ENCODE measurements around the gene TMEM204. TPM values are rescaled to one million over a fixed set of nuclear protein-coding genes. Genes with fewer than 3 reads are reported as not detected.

Gene TMEM204
- polyA plus RNA-seq, 1 of the 3 experiments (the other 2 are of a cell fraction): 2.3 TPM

DNA sequence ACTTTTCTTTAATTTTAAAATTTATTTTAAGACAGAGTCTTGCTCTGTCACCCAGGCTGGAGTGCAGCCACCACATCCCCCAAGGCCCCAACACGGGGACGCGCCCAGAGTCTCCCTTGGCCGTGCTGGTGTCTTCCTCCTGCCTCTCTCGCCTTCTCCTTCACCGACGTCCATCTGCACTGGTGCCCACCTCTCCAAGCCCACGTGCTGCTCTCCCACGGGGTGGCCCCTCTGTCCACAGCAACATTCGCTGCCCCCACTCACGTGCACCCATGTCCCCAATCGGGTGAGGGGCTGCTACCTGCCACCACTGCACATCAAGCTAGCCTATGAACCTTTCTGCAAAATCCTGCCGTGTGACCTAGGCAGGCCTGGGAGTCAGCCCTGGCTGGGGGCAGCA, 3.1 kb downstream of the TMEM204 start:
- H3K9me2 ChIP-seq: no peaks in the 10 kb centered on the region
- no peak overlapping the region for H3K9ac ChIP-seq
- no peaks in the 10 kb centered on the region for H3K27me3 ChIP-seq (ENCODE audit: insufficient read depth)
- no peaks in the 10 kb centered on the region for H3F3A ChIP-seq (replicated peaks; ENCODE audit: insufficient read depth)
- DNase-seq: no peak
- H2AFZ ChIP-seq (ENCODE audit: low read depth): no peak overlapping the region
- CTCF ChIA-PET: no interaction called here
- WGBS (ENCODE audit: low lambda C conversion rate): 95% methylated on average over 12 of the region's 13 CpGs
- H3K79me2 ChIP-seq (ENCODE audit: insufficient read depth): no peaks in the 10 kb centered on the region
- H3K4me2 ChIP-seq: no peak overlapping the region
- peaks cover under 1 to 39% of the 10 kb centered on the region in 2 experiments; a peak in 2 of 4 replicates for H3K4me1 ChIP-seq (ENCODE audit: control insufficient read depth in 1 of 2, insufficient read depth in 2 of 2, low read depth in 1 of 2, low read length in 1 of 2)
- H3K9me3 ChIP-seq: no peaks in the 10 kb centered on the region
- H3K36me3 ChIP-seq (replicated peaks in 1 of 2; ENCODE audit: control insufficient read depth in 1 of 2, insufficient read depth in 2 of 2, low read length in 1 of 2): peaks cover 0 to 21% of the 10 kb centered on the region in 2 experiments
- no peaks in the 10 kb centered on the region for H4K20me1 ChIP-seq (ENCODE audit: insufficient read depth)
- no peak overlapping the region for H3K4me3 ChIP-seq (ENCODE audit: low read depth in 2 of 2, low read length in 1 of 2)
- TF ChIP-seq EP300 (IDR thresholded peaks at IDR 0.05; ENCODE audit: borderline replicate concordance in 1 of 2, low read depth in 1 of 2, low read length in 1 of 2) (no peak), YY1 (IDR thresholded peaks at IDR 0.05; ENCODE audit: low read depth) (no peak)
- H3K27ac ChIP-seq (ENCODE audit: low read depth in 2 of 2, low read length in 1 of 2): no peak overlapping the region
- POLR2A ChIA-PET: no interaction called here

DNA sequence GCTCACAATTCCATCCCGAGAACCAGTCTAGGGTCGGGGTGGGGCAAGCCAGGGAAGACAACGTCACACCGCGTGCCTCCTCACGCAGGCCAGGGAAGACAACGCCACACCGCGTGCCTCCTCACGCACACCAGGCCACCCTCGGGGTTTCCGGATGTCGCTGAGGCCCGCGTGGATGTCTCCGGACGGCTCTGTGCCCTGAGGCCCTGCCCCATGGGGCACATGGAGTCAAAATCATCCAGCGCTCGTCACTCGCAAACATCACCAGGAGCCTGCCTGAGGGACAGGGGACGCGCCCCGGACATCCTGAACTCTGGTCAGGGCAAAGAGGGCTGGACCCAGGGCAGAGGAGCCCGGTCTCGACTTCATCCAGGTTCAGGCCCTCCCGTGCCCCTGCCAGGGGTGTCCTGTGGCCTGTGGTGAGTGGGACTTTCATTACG, 3.7 kb downstream of the TMEM204 start:
- H3K9ac ChIP-seq: no peak overlapping the region
- no peak overlapping the region for H3K4me2 ChIP-seq
- H2AFZ ChIP-seq (ENCODE audit: low read depth): no peak overlapping the region
- H3K4me1 ChIP-seq (ENCODE audit: control insufficient read depth in 1 of 2, insufficient read depth in 2 of 2, low read depth in 1 of 2, low read length in 1 of 2): peaks cover 0 to 33% of the 10 kb centered on the region in 2 experiments; a peak in 2 of 4 replicates
- H3K36me3 ChIP-seq (replicated peaks in 1 of 2; ENCODE audit: control insufficient read depth in 1 of 2, insufficient read depth in 2 of 2, low read length in 1 of 2): peaks cover 0 to 21% of the 10 kb centered on the region in 2 experiments
- ChIA-PET CTCF (interaction anchor here (1.3 kb wide), 1 partner anchor 199 kb away, joined by 3 read pairs; no protein-coding TSS in a partner anchor), POLR2A (no interaction called here)
- H3F3A ChIP-seq (replicated peaks; ENCODE audit: insufficient read depth): no peaks in the 10 kb centered on the region
- TF ChIP-seq TCF12 (IDR thresholded peaks at IDR 0.05): no peak
- no peak for TF ChIP-seq FOXM1 (IDR thresholded peaks at IDR 0.05; ENCODE audit: low read depth)
- TF ChIP-seq GABPA (IDR thresholded peaks at IDR 0.05; ENCODE audit: low read depth): no peak
- no peak for TF ChIP-seq USF2 (IDR thresholded peaks at IDR 0.05; ENCODE audit: borderline replicate concordance, low read depth, low read length)
- no peak for TF ChIP-seq NFIC (IDR thresholded peaks at IDR 0.05; ENCODE audit: borderline replicate concordance)
- TF ChIP-seq ZBTB33 (IDR thresholded peaks at IDR 0.05; ENCODE audit: borderline replicate concordance, low read depth): no peak
- DNase-seq: no peak
- H4K20me1 ChIP-seq (ENCODE audit: insufficient read depth): no peaks in the 10 kb centered on the region
- H3K9me3 ChIP-seq: no peaks in the 10 kb centered on the region
- no peak overlapping the region for H3K4me3 ChIP-seq (ENCODE audit: low read depth in 2 of 2, low read length in 1 of 2)
- no peaks in the 10 kb centered on the region for H3K27me3 ChIP-seq (ENCODE audit: insufficient read depth)
- 91% methylated on average over 10 of the region's 27 CpGs for WGBS (ENCODE audit: low lambda C conversion rate)
- H3K79me2 ChIP-seq (ENCODE audit: insufficient read depth): no peaks in the 10 kb centered on the region
- no peaks in the 10 kb centered on the region for H3K9me2 ChIP-seq
- no peak overlapping the region; a peak in 1 of 4 replicates for H3K27ac ChIP-seq (ENCODE audit: low read depth in 2 of 2, low read length in 1 of 2)

- H3K9ac ChIP-seq: no peak overlapping the region
- no peaks in the 10 kb centered on the region for H4K20me1 ChIP-seq (ENCODE audit: insufficient read depth)
- H3K4me3 ChIP-seq (ENCODE audit: low read depth in 2 of 2, low read length in 1 of 2): no peak overlapping the region
- H3K4me1 ChIP-seq (ENCODE audit: control insufficient read depth in 1 of 2, insufficient read depth in 2 of 2, low read depth in 1 of 2, low read length in 1 of 2): peaks cover 0 to 26% of the 10 kb centered on the region in 2 experiments; a peak in 2 of 4 replicates
- no peak overlapping the region for H3K27ac ChIP-seq (ENCODE audit: low read depth in 2 of 2, low read length in 1 of 2)
- ChIA-PET POLR2A (no interaction called here), CTCF (interaction anchor here (0.6 to 1.6 kb wide), 4 partner anchors 14 to 200 kb away, joined by 3 to 5 read pairs (median 3); no protein-coding TSS in a partner anchor)
- no peaks in the 10 kb centered on the region for H3K9me2 ChIP-seq
- no peak for DNase-seq
- H3K4me2 ChIP-seq: no peak overlapping the region
- no peak overlapping the region for H2AFZ ChIP-seq (ENCODE audit: low read depth)
- WGBS (ENCODE audit: low lambda C conversion rate): 99% methylated on average over 19 of the region's 26 CpGs
- H3K36me3 ChIP-seq (replicated peaks in 1 of 2; ENCODE audit: control insufficient read depth in 1 of 2, insufficient read depth in 2 of 2, low read length in 1 of 2): peaks cover 0 to 21% of the 10 kb centered on the region in 2 experiments
- H3F3A ChIP-seq (replicated peaks; ENCODE audit: insufficient read depth): no peaks in the 10 kb centered on the region
- H3K9me3 ChIP-seq: no peaks in the 10 kb centered on the region
- no peaks in the 10 kb centered on the region for H3K27me3 ChIP-seq (ENCODE audit: insufficient read depth)
- H3K79me2 ChIP-seq (ENCODE audit: insufficient read depth): no peaks in the 10 kb centered on the region
- no peak for TF ChIP-seq MEF2A (IDR thresholded peaks at IDR 0.05; ENCODE audit: borderline replicate concordance, low read depth)
- TF ChIP-seq NFIC (IDR thresholded peaks at IDR 0.05; ENCODE audit: borderline replicate concordance): no peak
- no peak for TF ChIP-seq CHD2 (IDR thresholded peaks at IDR 0.05; ENCODE audit: low read length, partially characterized antibody)
- TF ChIP-seq, protein P1, sequence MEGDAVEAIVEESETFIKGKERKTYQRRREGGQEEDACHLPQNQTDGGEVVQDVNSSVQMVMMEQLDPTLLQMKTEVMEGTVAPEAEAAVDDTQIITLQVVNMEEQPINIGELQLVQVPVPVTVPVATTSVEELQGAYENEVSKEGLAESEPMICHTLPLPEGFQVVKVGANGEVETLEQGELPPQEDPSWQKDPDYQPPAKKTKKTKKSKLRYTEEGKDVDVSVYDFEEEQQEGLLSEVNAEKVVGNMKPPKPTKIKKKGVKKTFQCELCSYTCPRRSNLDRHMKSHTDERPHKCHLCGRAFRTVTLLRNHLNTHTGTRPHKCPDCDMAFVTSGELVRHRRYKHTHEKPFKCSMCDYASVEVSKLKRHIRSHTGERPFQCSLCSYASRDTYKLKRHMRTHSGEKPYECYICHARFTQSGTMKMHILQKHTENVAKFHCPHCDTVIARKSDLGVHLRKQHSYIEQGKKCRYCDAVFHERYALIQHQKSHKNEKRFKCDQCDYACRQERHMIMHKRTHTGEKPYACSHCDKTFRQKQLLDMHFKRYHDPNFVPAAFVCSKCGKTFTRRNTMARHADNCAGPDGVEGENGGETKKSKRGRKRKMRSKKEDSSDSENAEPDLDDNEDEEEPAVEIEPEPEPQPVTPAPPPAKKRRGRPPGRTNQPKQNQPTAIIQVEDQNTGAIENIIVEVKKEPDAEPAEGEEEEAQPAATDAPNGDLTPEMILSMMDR (IDR thresholded peaks at IDR 0.05): no peak
- TF ChIP-seq TEAD4 (IDR thresholded peaks at IDR 0.05; ENCODE audit: borderline replicate concordance, insufficient read depth): no peak
- no peak for TF ChIP-seq ELF1 (IDR thresholded peaks at IDR 0.05)
- TF ChIP-seq FOXM1 (IDR thresholded peaks at IDR 0.05; ENCODE audit: low read depth): no peak
- no peak for TF ChIP-seq FOSL2 (IDR thresholded peaks at IDR 0.05; ENCODE audit: borderline replicate concordance, low read depth)
- no peak for TF ChIP-seq SIN3A (IDR thresholded peaks at IDR 0.05; ENCODE audit: borderline replicate concordance, low read depth, low read length)
- TF ChIP-seq POLR2AphosphoS5 (IDR thresholded peaks at IDR 0.05; ENCODE audit: low read depth, low read length): no peak
- TF ChIP-seq, protein P2, sequence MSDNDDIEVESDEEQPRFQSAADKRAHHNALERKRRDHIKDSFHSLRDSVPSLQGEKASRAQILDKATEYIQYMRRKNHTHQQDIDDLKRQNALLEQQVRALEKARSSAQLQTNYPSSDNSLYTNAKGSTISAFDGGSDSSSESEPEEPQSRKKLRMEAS (IDR thresholded peaks at IDR 0.05; ENCODE audit: low read depth): no peak
- TF ChIP-seq EP300 (IDR thresholded peaks at IDR 0.05; ENCODE audit: borderline replicate concordance in 1 of 2, low read depth in 1 of 2, low read length in 1 of 2): no peak
- TF ChIP-seq GATA2 (CRISPR knock-in tag; IDR thresholded peaks at IDR 0.05): no peak
These were observed 4.4 kb downstream of the TMEM204 start for GRCh38 chr16:1537763-1538289.
